Peyer's patch (tissue), 4 donors: Measurements from ENCODE around the gene ABCC6. TPM values are rescaled to one million over a fixed set of nuclear protein-coding genes. Genes with fewer than 3 reads are reported as not detected.
"Not testable (repeated sequence)": the region's sequence is repeated elsewhere in the genome, so short reads cannot be mapped to it uniquely, and the experiment has no call there.

Experiments
- DNase-seq, 3 donors: peaks; one replicate each; pipeline ENCODE4 v3.0.0-alpha.2; 2017 to 2019
- H3K27ac ChIP-seq, 4 donors: fragments of 200-600 bp; sonication (generic); one replicate each; pipeline ENCODE4 v1.5.1; 2016 to 2019
- H3K27me3 ChIP-seq, 2 donors: fragments of 200-600 bp; sonication (generic); one replicate each; pipeline ENCODE4 v1.5.1; 2019
- H3K36me3 ChIP-seq, 3 donors: fragments of 200-600 bp; sonication (generic); one replicate each; pipeline ENCODE4 v1.5.1; 2016 to 2019
- H3K4me1 ChIP-seq, 4 donors: fragments of 200-600 bp; sonication (generic); one replicate each; pipeline ENCODE4 v1.5.1; 2016 to 2019
- H3K4me3 ChIP-seq, 4 donors: fragments of 200-600 bp; sonication (generic); 1 replicate in 3 of 4; 2 replicates in 1 of 4; pipeline ENCODE4 v1.5.1; 2016 to 2019; ENCODE audit warnings: mild to moderate bottlenecking in 1 of 4
- H3K9me3 ChIP-seq, 4 donors: fragments of 200-600 bp; sonication (generic); one replicate each; pipeline ENCODE4 v1.5.1; 2016 to 2019; ENCODE audit warnings: mild to moderate bottlenecking in 1 of 4
- total RNA-seq, 4 donors: library from RNA; depleted of rRNA; stranded (reverse); fragments of >200 nt; gene quantifications; one replicate each; pipeline ENCODE4 v1.1.0, GENCODE V29; 2016

The ABCC6 gene
- total RNA-seq, 4 donors from 2014 or later = 12.4 to 113 (median 76.2) TPM

- H3K9me3 ChIP-seq, H3K36me3 ChIP-seq, H3K27me3 ChIP-seq, H3K27ac ChIP-seq, H3K4me1 ChIP-seq, DNase-seq, H3K4me3 ChIP-seq: not testable (repeated sequence)
Measured at GRCh38 chr16:16246578-16247262, 23.4 kb upstream of the ABCC6 start.

DNA sequence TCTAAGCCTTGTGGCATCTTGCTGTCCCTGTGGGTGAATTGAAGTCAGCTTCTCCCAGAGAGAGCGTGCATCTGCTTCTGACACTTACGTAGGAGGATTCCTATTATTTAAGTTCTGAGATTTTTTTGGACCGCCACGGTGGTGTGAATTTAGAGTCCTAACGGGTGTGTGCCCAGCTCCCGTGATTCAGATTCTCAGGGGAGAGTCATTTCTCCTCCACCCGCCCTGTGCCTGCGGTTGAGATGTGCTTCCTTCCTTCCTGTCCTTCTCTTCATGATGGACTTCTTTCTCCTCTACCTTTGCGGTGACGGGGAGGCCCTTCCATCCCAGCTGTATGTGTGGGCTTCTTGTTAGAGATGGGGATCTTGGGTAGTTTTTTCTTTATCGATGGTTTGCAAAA is 20.6 kb upstream of the ABCC6 start:
- not testable (repeated sequence) for DNase-seq, H3K9me3 ChIP-seq, H3K27me3 ChIP-seq, H3K4me3 ChIP-seq, H3K36me3 ChIP-seq, H3K4me1 ChIP-seq, H3K27ac ChIP-seq

DNA sequence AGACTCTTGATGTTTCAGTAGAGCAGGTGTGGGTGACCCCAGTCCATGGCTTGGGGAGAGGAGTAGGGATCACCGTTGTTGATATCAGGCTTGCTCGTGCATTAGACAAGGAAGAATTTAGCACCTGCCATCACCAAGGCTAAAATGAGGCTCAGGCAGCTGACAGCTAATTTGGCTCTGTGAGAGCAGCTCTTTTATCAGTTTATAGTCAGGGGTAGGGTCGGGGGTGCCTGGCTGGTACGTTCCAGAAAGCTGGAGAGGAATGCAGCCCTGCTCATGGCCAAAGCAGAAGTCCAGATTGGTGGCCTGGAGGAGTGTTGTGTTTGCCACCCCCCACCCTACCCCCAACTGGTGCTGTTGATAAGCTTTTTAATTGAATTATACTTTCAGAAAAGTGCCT is 17.4 kb upstream of the ABCC6 start:
- not testable (repeated sequence) for H3K4me3 ChIP-seq, DNase-seq, H3K9me3 ChIP-seq

DNA sequence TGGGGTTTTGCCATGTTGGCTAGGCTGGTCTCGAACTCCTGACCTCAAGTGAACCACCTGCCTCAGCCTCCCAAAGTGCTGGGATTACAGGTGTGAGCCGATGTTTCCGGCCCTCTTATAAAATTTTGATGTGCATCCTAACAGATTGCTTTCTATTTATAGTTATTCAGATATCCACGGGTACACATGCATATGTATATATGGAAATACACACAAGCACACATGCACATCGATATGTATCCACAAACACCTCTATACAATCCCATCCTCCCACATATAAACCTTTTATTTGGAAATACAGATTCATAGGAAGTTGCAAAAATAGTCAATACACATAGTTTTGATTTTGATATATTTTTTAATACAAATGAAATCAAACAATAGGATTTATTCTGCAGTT is 14.4 kb upstream of the ABCC6 start:
- H3K4me3 ChIP-seq, H3K27ac ChIP-seq, H3K9me3 ChIP-seq, DNase-seq, H3K36me3 ChIP-seq, H3K4me1 ChIP-seq, H3K27me3 ChIP-seq: not testable (repeated sequence)

More for the DNA sequence above, 17.4 kb upstream of the ABCC6 start:
- not testable (repeated sequence) for H3K27ac ChIP-seq, H3K36me3 ChIP-seq, H3K27me3 ChIP-seq, H3K4me1 ChIP-seq

DNA sequence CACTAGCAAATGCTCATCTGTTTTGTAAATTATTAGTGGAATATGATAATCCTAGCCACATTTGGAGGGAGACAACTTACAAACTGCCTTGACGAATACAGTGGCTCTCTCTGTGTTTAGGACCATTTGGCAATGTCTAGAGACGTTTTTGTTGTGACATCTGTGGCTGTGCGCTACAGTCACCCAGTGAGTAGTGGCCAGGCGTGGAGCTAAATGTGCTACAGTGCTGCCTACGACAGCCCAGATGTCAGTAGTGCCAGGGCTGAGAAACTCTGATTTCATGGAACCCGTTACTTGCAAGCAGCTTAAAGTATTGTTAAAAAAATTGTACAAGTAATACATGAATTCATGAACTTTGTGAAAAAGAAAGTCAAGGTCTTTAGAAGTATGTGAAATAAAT is 13.8 kb upstream of the ABCC6 start:
- DNase-seq, H3K36me3 ChIP-seq, H3K9me3 ChIP-seq, H3K27ac ChIP-seq, H3K4me3 ChIP-seq, H3K4me1 ChIP-seq, H3K27me3 ChIP-seq: not testable (repeated sequence)

GRCh38 chr16:16232692-16233061 is 9.4 kb upstream of the ABCC6 start:
- H3K4me3 ChIP-seq = peak overlapping the region in 2 of 4 donors; percentile 28 to 31
- not testable (repeated sequence) for H3K9me3 ChIP-seq, H3K27me3 ChIP-seq, DNase-seq, H3K4me1 ChIP-seq, H3K36me3 ChIP-seq, H3K27ac ChIP-seq

DNA sequence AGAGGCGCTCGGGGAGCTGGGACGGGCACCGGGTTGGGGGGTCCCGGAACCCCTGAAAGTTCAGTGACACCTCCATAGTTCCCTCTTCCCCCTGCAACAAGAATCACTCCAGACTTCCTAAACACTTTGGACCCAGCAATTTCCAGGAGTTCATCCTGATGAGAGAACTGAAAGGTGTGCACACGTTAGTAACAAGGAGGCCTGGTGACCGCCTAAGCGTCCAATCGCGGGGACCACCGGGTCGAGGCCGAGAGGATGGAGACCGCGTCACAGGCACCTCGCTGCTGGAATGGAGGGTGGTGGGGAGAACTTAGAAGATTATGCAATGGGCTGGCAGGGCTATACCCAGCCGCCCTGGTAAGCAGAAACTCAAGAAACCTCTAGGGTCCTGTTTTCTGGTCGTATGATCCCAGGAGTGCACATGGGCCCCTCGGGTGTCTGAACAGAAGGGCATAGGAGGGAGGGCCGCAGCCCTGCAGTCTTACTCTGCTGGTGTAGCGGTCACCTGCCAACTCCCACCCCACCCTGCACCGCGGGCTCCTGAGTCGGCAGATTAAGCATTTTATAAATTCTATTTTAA is 458 bp upstream of the ABCC6 start:
- not testable (repeated sequence) for H3K36me3 ChIP-seq, H3K9me3 ChIP-seq, H3K4me1 ChIP-seq, DNase-seq, H3K27me3 ChIP-seq
- H3K4me3 ChIP-seq = peak overlapping the region in 2 of 4 donors; percentile 40 to 41
- H3K27ac ChIP-seq = peak overlapping the region in 1 of 4 donors; percentile 46

GRCh38 chr16:16221382-16221781 is 1.9 kb downstream of the ABCC6 start:
- H3K36me3 ChIP-seq, H3K27ac ChIP-seq, H3K4me1 ChIP-seq, H3K4me3 ChIP-seq, H3K27me3 ChIP-seq, DNase-seq, H3K9me3 ChIP-seq: not testable (repeated sequence)

- not testable (repeated sequence) for H3K27me3 ChIP-seq, H3K27ac ChIP-seq, H3K4me3 ChIP-seq, DNase-seq, H3K36me3 ChIP-seq, H3K9me3 ChIP-seq, H3K4me1 ChIP-seq
Measured at GRCh38 chr16:16220449-16220848, 2.8 kb downstream of the ABCC6 start.

GRCh38 chr16:16218787-16219186 is 4.5 kb downstream of the ABCC6 start:
- H3K27ac ChIP-seq, H3K36me3 ChIP-seq, DNase-seq, H3K27me3 ChIP-seq, H3K4me1 ChIP-seq, H3K4me3 ChIP-seq, H3K9me3 ChIP-seq: not testable (repeated sequence)

- not testable (repeated sequence) for H3K36me3 ChIP-seq, DNase-seq, H3K9me3 ChIP-seq, H3K27ac ChIP-seq, H3K4me3 ChIP-seq, H3K27me3 ChIP-seq, H3K4me1 ChIP-seq
Measured at GRCh38 chr16:16218349-16218748, 4.9 kb downstream of the ABCC6 start.

DNA sequence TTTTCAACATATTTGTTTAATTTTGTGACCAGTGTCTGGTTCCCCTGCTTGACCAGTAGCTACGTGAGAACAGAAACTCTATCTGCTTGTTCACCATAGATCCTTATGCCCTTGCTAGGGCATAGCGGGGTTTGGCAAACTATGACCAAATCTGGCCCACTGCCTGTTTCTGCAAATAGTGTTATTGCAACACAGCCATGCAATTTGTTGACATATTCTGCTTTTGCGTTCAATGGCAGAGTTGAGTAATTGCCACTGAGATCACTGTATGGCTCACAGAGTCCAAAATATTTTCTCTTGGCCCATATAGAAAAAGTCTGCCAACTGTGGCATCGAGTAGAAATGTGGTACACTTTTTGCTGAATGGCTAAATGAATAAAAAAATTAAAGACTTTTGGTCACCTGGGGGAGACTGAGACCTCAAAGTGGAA is 9.4 kb downstream of the ABCC6 start:
- not testable (repeated sequence) for H3K27me3 ChIP-seq, H3K27ac ChIP-seq, H3K4me1 ChIP-seq, H3K36me3 ChIP-seq, DNase-seq, H3K4me3 ChIP-seq, H3K9me3 ChIP-seq

DNA sequence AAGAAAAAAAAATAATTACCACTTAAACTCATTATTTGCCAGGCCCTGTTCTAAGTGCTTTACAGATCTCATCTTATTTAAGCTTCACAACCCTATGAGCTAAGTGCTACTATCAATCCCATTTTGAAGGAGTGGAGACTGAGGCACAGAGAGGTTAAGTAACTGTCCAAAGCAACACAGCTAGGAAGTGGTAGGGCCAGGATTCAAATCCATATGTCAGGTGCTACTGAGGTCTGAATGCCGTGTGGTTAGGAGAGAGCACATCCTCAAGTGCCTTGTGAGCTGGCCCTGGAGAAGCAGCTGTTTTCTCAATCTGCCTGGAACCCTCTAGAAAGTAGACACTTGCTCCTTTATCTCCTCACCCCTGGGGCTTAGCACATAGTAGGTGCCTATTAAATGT is 11.9 kb downstream of the ABCC6 start:
- not testable (repeated sequence) for H3K27me3 ChIP-seq, H3K4me3 ChIP-seq, DNase-seq, H3K36me3 ChIP-seq, H3K9me3 ChIP-seq, H3K4me1 ChIP-seq, H3K27ac ChIP-seq

GRCh38 chr16:16208461-16208860 is 14.8 kb downstream of the ABCC6 start:
- not testable (repeated sequence) for H3K9me3 ChIP-seq, H3K4me1 ChIP-seq, H3K4me3 ChIP-seq, H3K36me3 ChIP-seq, DNase-seq, H3K27ac ChIP-seq, H3K27me3 ChIP-seq

GRCh38 chr16:16207787-16208334 is 15.4 kb downstream of the ABCC6 start:
- not testable (repeated sequence) for H3K4me3 ChIP-seq, DNase-seq, H3K27me3 ChIP-seq

More at GRCh38 chr16:16207787-16208334, 15.4 kb downstream of the ABCC6 start:
- H3K36me3 ChIP-seq, H3K4me1 ChIP-seq, H3K27ac ChIP-seq, H3K9me3 ChIP-seq: not testable (repeated sequence)
